Astrocyte of the spinal cord (primary cell): ENCODE measurements around the gene ELP6.
"Not testable (repeated sequence)": the region's sequence is repeated elsewhere in the genome, so short reads cannot be mapped to it uniquely, and the experiment has no call there.

Experiments
- DNase-seq: peaks from one replicate; pipeline ENCODE4 v3.0.0; 2011; ENCODE audit warnings: low read depth, low spot score
- H3K4me3 ChIP-seq: 2 replicates; pipeline ENCODE4 v1.5.1; 2011; ENCODE audit warnings: low read depth, mild to moderate bottlenecking, low read length, moderate library complexity
- CTCF ChIP-seq: IDR thresholded peaks from 2 replicates; pipeline ENCODE4 v1.5.1; 2012; ENCODE audit warnings: low read depth, mild to moderate bottlenecking, low read length, inconsistent platforms
- in situ Hi-C: cut with HindIII; loops from 2 replicates; pipeline ENCODE4 v1.10.0; 2017; ENCODE audit warnings: low sequenced_read_pairs

ELP6 gene

GRCh38 chr3:47515100-47515499 lies 1.6 kb upstream of the ELP6 start:
- in situ Hi-C loops: no loop called here
- no peak for TF ChIP-seq CTCF
- no peak overlapping the region for H3K4me3 ChIP-seq
- no peak for DNase-seq

- H3K4me3 ChIP-seq: peak overlapping the region; percentile 66
- in situ Hi-C loops: no loop called here
- TF ChIP-seq CTCF: no peak
- DNase-seq: peak; percentile 25
These were observed 942 bp downstream of the ELP6 start for GRCh38 chr3:47512416-47513124.

- H3K4me3 ChIP-seq, in situ Hi-C loops, DNase-seq: not testable (repeated sequence)
These were observed 8.2 kb downstream of the ELP6 start for GRCh38 chr3:47505267-47505666.

DNA sequence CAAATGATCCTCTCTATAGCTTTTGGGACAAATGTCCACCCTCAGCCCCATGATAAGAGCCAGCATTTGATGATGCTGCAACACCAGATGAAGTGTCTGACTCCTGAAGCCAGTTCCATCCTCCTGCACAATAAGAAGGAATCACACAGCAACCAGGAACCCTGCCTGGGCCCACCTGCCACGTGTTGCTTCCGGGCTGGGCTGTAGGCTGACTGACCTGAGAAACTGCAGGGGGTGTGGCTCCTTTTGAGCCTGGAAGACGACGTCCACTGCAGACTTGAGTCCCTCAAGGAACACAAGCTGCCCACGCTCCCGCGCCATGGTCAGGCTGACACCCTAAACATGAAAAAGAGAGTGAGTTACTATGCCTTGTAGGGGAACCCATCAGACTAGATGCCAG lies 9.4 kb downstream of the ELP6 start:
- in situ Hi-C loops: no loop called here
- TF ChIP-seq CTCF: no peak
- no peak for DNase-seq
- H3K4me3 ChIP-seq: no peak overlapping the region

DNA sequence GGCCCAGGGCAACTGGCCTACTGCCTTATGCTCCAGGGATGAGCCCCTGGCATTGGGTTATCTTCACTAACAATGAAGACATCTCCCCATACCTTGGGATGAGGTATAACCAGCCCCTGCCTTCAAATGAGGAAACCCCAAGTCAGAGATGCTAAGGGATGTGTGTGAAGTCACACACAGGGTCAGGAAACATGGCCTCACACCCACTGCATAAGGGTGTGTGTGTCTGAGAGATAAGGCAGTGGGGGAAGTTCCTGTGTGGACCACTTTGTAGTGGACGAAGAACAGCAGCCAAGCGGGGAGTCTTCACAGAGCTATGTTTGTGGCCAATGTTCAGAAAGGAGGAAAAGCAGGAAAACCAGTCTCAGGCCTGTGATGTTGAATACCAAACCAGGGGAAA lies 10.5 kb downstream of the ELP6 start:
- DNase-seq: no peak
- in situ Hi-C loops: no loop called here
- no peak for TF ChIP-seq CTCF
- no peak overlapping the region for H3K4me3 ChIP-seq

DNA sequence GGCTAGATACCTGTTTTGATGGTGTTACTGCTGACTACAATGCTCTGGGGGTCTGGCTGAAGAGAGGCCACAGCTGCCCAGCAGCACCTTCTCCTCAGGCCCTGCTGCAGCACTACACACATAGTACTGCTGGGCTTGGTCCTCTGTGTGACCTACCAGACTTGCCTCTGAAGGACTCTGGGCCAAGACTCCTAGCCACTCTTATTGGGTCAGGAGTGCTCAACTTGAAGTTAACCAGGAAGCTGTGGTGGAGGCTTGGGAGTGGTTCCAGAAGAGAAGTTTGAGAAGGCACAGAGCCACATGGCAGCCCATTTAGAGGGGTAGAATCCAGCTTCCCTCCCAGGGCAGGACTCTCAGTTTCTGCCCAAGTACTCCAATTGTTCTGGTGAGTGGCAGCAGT lies 16.6 kb downstream of the ELP6 start:
- DNase-seq: no peak
- no peak overlapping the region for H3K4me3 ChIP-seq
- in situ Hi-C loops: no loop called here
- no peak for TF ChIP-seq CTCF

- no peak for DNase-seq
- no peak for TF ChIP-seq CTCF
- H3K4me3 ChIP-seq: no peak overlapping the region
- in situ Hi-C loops: no loop called here
These were observed 17.6 kb downstream of the ELP6 start for GRCh38 chr3:47495886-47496285.
